ENCODE data around the gene DPH6.
"Not testable (repeated sequence)": the region's sequence is repeated elsewhere in the genome, so short reads cannot be mapped to it uniquely, and the experiment has no call there.

Gene DPH6

GRCh38 chr15:35330048-35330695 lies 215.8 kb downstream of the DPH6 start:
- DNase-seq (ENCODE audit: low read depth in 2 of 2) = no peak

- no peak for DNase-seq (ENCODE audit: low read depth in 2 of 2)
Observed at GRCh38 chr15:35329521-35329961, 216.4 kb downstream of the DPH6 start.

GRCh38 chr15:35328836-35329235 lies 217.1 kb downstream of the DPH6 start:
- DNase-seq (ENCODE audit: low read depth in 2 of 2) = not testable (repeated sequence)

- no peak for DNase-seq (ENCODE audit: low read depth in 2 of 2)
Observed at GRCh38 chr15:35327789-35328188, 218.2 kb downstream of the DPH6 start.

GRCh38 chr15:35325374-35325941 lies 220.5 kb downstream of the DPH6 start:
- no peak for DNase-seq (ENCODE audit: low read depth in 2 of 2)

GRCh38 chr15:35323141-35323540 lies 222.8 kb downstream of the DPH6 start:
- DNase-seq (ENCODE audit: low read depth in 2 of 2) = no peak

GRCh38 chr15:35321926-35322325 lies 224.0 kb downstream of the DPH6 start:
- no peak for DNase-seq (ENCODE audit: low read depth in 2 of 2)

- no peak for DNase-seq (ENCODE audit: low read depth in 2 of 2)
Observed at GRCh38 chr15:35320911-35321310, 225.1 kb downstream of the DPH6 start.

Data from stimulated activated CD4-positive, alpha-beta T cell treated with anti-CD3 and anti-CD28 coated beads, Interleukin-12 subunit alpha, Interleukin-12 subunit beta, amount 100 ng/mL, for 24 hours (primary cell).